Activated CD8-positive, alpha-beta memory T cell treated with anti-CD3 and anti-CD28 coated beads for 4 hours (primary cell): ENCODE results near the gene STOX2.
"Not testable (repeated sequence)": the region's sequence is repeated elsewhere in the genome, so short reads cannot be mapped to it uniquely, and the experiment has no call there.

Source experiments
- DNase-seq, 2 donors: peaks; one replicate each; pipeline ENCODE4 v3.0.0-alpha.2; 2020; ENCODE audit warnings: low read depth in 2 of 2

STOX2 gene

GRCh38 chr4:184022679-184023383 is 117.7 kb downstream of the STOX2 start:
- DNase-seq, result no peak

- no peak for DNase-seq
Measured at GRCh38 chr4:184024637-184025036, 119.5 kb downstream of the STOX2 start.

GRCh38 chr4:184028561-184029374 is 123.7 kb downstream of the STOX2 start:
- no peak for DNase-seq

GRCh38 chr4:184030036-184030435 is 124.9 kb downstream of the STOX2 start:
- DNase-seq, result no peak

GRCh38 chr4:184030764-184031163 is 125.7 kb downstream of the STOX2 start:
- DNase-seq, result no peak

- no peak for DNase-seq
Measured at GRCh38 chr4:184032091-184032490, 127.0 kb downstream of the STOX2 start.

- DNase-seq, result no peak
Measured at GRCh38 chr4:184039963-184040383, 134.9 kb downstream of the STOX2 start.

- no peak for DNase-seq
Measured at GRCh38 chr4:184041156-184041555, 136.0 kb downstream of the STOX2 start.

GRCh38 chr4:184046148-184046547 is 141.0 kb downstream of the STOX2 start:
- no peak for DNase-seq

GRCh38 chr4:184051262-184051661 is 146.2 kb downstream of the STOX2 start:
- not testable (repeated sequence) for DNase-seq

- DNase-seq, result no peak
Measured at GRCh38 chr4:184052616-184053015, 147.5 kb downstream of the STOX2 start.

- no peak for DNase-seq
Measured at GRCh38 chr4:184053434-184053833, 148.3 kb downstream of the STOX2 start.

GRCh38 chr4:184056877-184057276 is 151.8 kb downstream of the STOX2 start:
- DNase-seq, result no peak

GRCh38 chr4:184058026-184058425 is 152.9 kb downstream of the STOX2 start:
- no peak for DNase-seq

GRCh38 chr4:184059099-184059498 is 154.0 kb downstream of the STOX2 start:
- no peak for DNase-seq

GRCh38 chr4:184061582-184061981 is 156.5 kb downstream of the STOX2 start:
- DNase-seq, result no peak

GRCh38 chr4:184062769-184063168 is 157.7 kb downstream of the STOX2 start:
- no peak for DNase-seq

- DNase-seq, result no peak
Measured at GRCh38 chr4:184064877-184065276, 159.8 kb downstream of the STOX2 start.

GRCh38 chr4:184066584-184067300 is 161.6 kb downstream of the STOX2 start:
- no peak for DNase-seq

GRCh38 chr4:184067931-184068554 is 162.9 kb downstream of the STOX2 start:
- no peak for DNase-seq
